GM13976 (cell line): ENCODE measurements around the gene PDE4D.

Experiments
- DNase-seq: peaks from one replicate; pipeline ENCODE4 v3.0.0; 2012; ENCODE audit warnings: low spot score
- in situ Hi-C: fragments of 300-500 bp; cut with MboI; formaldehyde crosslinking; loops from one replicate; pipeline ENCODE4 v1.12.0; 2022; ENCODE audit warnings: low sequenced_read_pairs, mixed read lengths, inconsistent platforms; ENCODE audit not compliant: unreplicated experiment
- TF ChIP-seq, protein P1 (sequence below): IDR thresholded peaks from 2 replicates; pipeline ENCODE4 v1.5.1; 2012; ENCODE audit warnings: borderline replicate concordance, mild to moderate bottlenecking; ENCODE audit not compliant: insufficient read depth; ENCODE audit errors: extremely low read depth, missing control alignments, control extremely low read depth

The PDE4D gene

GRCh38 chr5:59698207-59699178 is 195.0 kb downstream of the PDE4D start:
- in situ Hi-C loops, result no loop called here
- no peak for DNase-seq
- TF ChIP-seq, protein P1, sequence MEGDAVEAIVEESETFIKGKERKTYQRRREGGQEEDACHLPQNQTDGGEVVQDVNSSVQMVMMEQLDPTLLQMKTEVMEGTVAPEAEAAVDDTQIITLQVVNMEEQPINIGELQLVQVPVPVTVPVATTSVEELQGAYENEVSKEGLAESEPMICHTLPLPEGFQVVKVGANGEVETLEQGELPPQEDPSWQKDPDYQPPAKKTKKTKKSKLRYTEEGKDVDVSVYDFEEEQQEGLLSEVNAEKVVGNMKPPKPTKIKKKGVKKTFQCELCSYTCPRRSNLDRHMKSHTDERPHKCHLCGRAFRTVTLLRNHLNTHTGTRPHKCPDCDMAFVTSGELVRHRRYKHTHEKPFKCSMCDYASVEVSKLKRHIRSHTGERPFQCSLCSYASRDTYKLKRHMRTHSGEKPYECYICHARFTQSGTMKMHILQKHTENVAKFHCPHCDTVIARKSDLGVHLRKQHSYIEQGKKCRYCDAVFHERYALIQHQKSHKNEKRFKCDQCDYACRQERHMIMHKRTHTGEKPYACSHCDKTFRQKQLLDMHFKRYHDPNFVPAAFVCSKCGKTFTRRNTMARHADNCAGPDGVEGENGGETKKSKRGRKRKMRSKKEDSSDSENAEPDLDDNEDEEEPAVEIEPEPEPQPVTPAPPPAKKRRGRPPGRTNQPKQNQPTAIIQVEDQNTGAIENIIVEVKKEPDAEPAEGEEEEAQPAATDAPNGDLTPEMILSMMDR, result no peak

GRCh38 chr5:59694411-59694810 is 199.1 kb downstream of the PDE4D start:
- in situ Hi-C loops, result no loop called here
- DNase-seq, result no peak
- TF ChIP-seq, protein P1, result no peak

GRCh38 chr5:59693492-59694309 is 199.8 kb downstream of the PDE4D start:
- DNase-seq, result no peak
- TF ChIP-seq, protein P1, result no peak
- in situ Hi-C loops, result no loop called here

- in situ Hi-C loops, result no loop called here
- TF ChIP-seq, protein P1, result no peak
- DNase-seq, result peak; percentile 9
Observed at GRCh38 chr5:59685793-59686192, 207.7 kb downstream of the PDE4D start.

GRCh38 chr5:59685191-59685530 is 208.4 kb downstream of the PDE4D start:
- in situ Hi-C loops, result no loop called here
- DNase-seq, result no peak
- TF ChIP-seq, protein P1, result no peak

- no peak for DNase-seq
- TF ChIP-seq, protein P1, result no peak
- in situ Hi-C loops, result no loop called here
Observed at GRCh38 chr5:59684388-59685190, 208.9 kb downstream of the PDE4D start.
